GM12878 (cell line): Measurements from ENCODE around the gene ZNF121. TPM values are rescaled to one million over a fixed set of nuclear protein-coding genes. Genes with fewer than 3 reads are reported as not detected.

Experiments
- ATAC-seq: fragments of 200-7000 bp; cut with Tn5 transposase; 3 replicates; pipeline ENCODE4 v1.9.1; 2020; ENCODE audit warnings: mild to moderate bottlenecking, moderate library complexity
- BruUV-seq: library from RNA; stranded (reverse); fragments of 400-500 nt; replicated peaks from 2 replicates; lab custom pipeline; 2021; lab: Mats Ljungman, UMichigan
- CTCF ChIA-PET: fragments of 300-600 bp; sonication (Branson Sonifier 250); formaldehyde crosslinking; extraction: SDS; loops from one replicate; lab custom pipeline; 2021; ENCODE audit warnings: inconsistent platforms; lab: Yijun Ruan, JAX
- POLR2A ChIA-PET: fragments of 350-600 bp; formaldehyde crosslinking; extraction: SDS; loops from one replicate; lab custom pipeline; 2021; ENCODE audit warnings: inconsistent platforms; lab: Charles Lee
- RAD21 ChIA-PET: fragments of 300-600 bp; sonication (Branson Sonifier 250); formaldehyde crosslinking; loops from one replicate; lab custom pipeline; 2023; ENCODE audit warnings: antibody characterized with exemption; ENCODE audit not compliant: unreplicated experiment; lab: Charles Lee
- SMC1A ChIA-PET: fragments of 300-600 bp; sonication (Branson Sonifier 250); formaldehyde crosslinking; loops from one replicate; lab custom pipeline; 2023; ENCODE audit not compliant: unreplicated experiment, uncharacterized antibody; lab: Charles Lee
- DNase-seq: peaks from one replicate; pipeline ENCODE4 v3.0.0-alpha.2; 2011; ENCODE audit warnings: low read depth, low spot score
- FAIRE-seq: peaks from 3 replicates; lab custom pipeline; 2011; peaks lifted over from hg19 to GRCh38; lab: Jason Lieb, UNC
- H2AFZ ChIP-seq: 2 replicates; pipeline ENCODE4 v1.6.0; 2011; ENCODE audit warnings: low read depth, low read length, control low read depth; ENCODE audit not compliant: control insufficient read depth
- H3K27ac ChIP-seq: 2 replicates; pipeline ENCODE4 v1.5.1; 2011; ENCODE audit warnings: control low read depth; ENCODE audit not compliant: control insufficient read depth, insufficient read depth
- H3K27me3 ChIP-seq, 2 experiments: replicated peaks in 1 of 2; 2 replicates each; pipeline versions ENCODE4 v1.6.0 to v1.6.1; 2011; ENCODE audit warnings: low read length in 1 of 2; ENCODE audit not compliant: control insufficient read depth in 2 of 2, insufficient read depth in 2 of 2
- H3K36me3 ChIP-seq, 2 experiments: 2 replicates each; pipeline ENCODE4 v1.5.1; 2011; ENCODE audit warnings: low read length in 1 of 2; ENCODE audit not compliant: control insufficient read depth in 2 of 2, insufficient read depth in 2 of 2
- H3K4me1 ChIP-seq: 2 replicates; pipeline ENCODE4 v1.6.1; 2011; ENCODE audit warnings: mild to moderate bottlenecking, low read length, moderate library complexity, mixed read lengths; ENCODE audit not compliant: control insufficient read depth, insufficient read depth
- H3K4me2 ChIP-seq: 2 replicates; pipeline ENCODE4 v1.6.0; 2011; ENCODE audit warnings: control low read depth; ENCODE audit not compliant: control insufficient read depth, insufficient read depth
- H3K4me3 ChIP-seq: fragments of 200-600 bp; sonication (generic); 2 replicates; pipeline ENCODE4 v1.5.1; 2016
- H3K79me2 ChIP-seq: 2 replicates; pipeline ENCODE4 v1.6.0; 2011; ENCODE audit warnings: low read length; ENCODE audit not compliant: control insufficient read depth, insufficient read depth
- H3K9ac ChIP-seq: 2 replicates; pipeline ENCODE4 v1.8.0; 2011; ENCODE audit warnings: low read length, control low read depth, mixed read lengths; ENCODE audit not compliant: control insufficient read depth, insufficient read depth
- H3K9me3 ChIP-seq: replicated peaks from 3 replicates; pipeline ENCODE4 v1.5.1; 2011; ENCODE audit warnings: mild to moderate bottlenecking, low read length; ENCODE audit not compliant: control insufficient read depth, insufficient read depth
- H4K20me1 ChIP-seq: 2 replicates; pipeline ENCODE4 v1.6.0; 2011; ENCODE audit not compliant: control insufficient read depth, insufficient read depth
- ATF2 ChIP-seq: IDR thresholded peaks from 2 replicates; pipeline ENCODE4 v1.6.1; 2012; ENCODE audit warnings: low read length, inconsistent platforms
- BRCA1 ChIP-seq: IDR thresholded peaks from 2 replicates; pipeline ENCODE4 v1.6.1; 2011; ENCODE audit warnings: low read depth, low read length, improper control_type of control experiment
- CBX5 ChIP-seq: sonication (generic); IDR thresholded peaks from 2 replicates; pipeline ENCODE4 v1.6.1; 2016; ENCODE audit warnings: low read depth, moderate library complexity, mild to moderate bottlenecking, inconsistent platforms
- E2F4 ChIP-seq: IDR thresholded peaks from 2 replicates; pipeline ENCODE4 v1.6.1; 2012; ENCODE audit warnings: low read depth, low read length, improper control_type of control experiment
- EGR1 ChIP-seq, 2 experiments: IDR thresholded peaks; 1 replicate in 1 of 2; 2 replicates in 1 of 2; pipeline ENCODE4 v1.6.1; 2011 to 2012; ENCODE audit warnings: low read depth in 2 of 2, low read length in 2 of 2, borderline replicate concordance in 1 of 2, mild to moderate bottlenecking in 1 of 2, moderate library complexity in 1 of 2
- FOS ChIP-seq: IDR thresholded peaks from 3 replicates; pipeline ENCODE4 v1.6.1; 2011; ENCODE audit warnings: borderline replicate concordance; ENCODE audit not compliant: insufficient read length; ENCODE audit errors: extremely low read depth
- KLF5 ChIP-seq: fragments of 450-650 bp; IDR thresholded peaks from 2 replicates; pipeline ENCODE4 v1.6.1; 2014; ENCODE audit warnings: mild to moderate bottlenecking; ENCODE audit not compliant: partially characterized antibody
- NFIC ChIP-seq: IDR thresholded peaks from 2 replicates; pipeline ENCODE4 v1.6.1; 2012; ENCODE audit warnings: low read depth, mild to moderate bottlenecking, inconsistent platforms, low read length, moderate library complexity
- PRDM15 ChIP-seq: fragments of 450-650 bp; formaldehyde crosslinking; IDR thresholded peaks from 2 replicates; pipeline ENCODE4 v1.4.0; 2020; ENCODE audit warnings: mild to moderate bottlenecking, moderate library complexity
- SIX5 ChIP-seq: IDR thresholded peaks from 2 replicates; pipeline ENCODE4 v1.6.1; 2011; ENCODE audit warnings: mild to moderate bottlenecking, low read depth, low read length, moderate library complexity; ENCODE audit not compliant: severe bottlenecking
- ZBTB11 ChIP-seq: fragments of 450-650 bp; formaldehyde crosslinking; IDR thresholded peaks from 2 replicates; pipeline ENCODE4 v1.5.0; 2022; ENCODE audit warnings: mild to moderate bottlenecking, missing genetic modification characterization
- WGBS: methylation state at CpG from one replicate; pipeline ENCODE4 v1.1.6; 2016; ENCODE audit warnings: low lambda C conversion rate; ENCODE audit not compliant: insufficient replicate concordance, insufficient coverage; ENCODE audit errors: missing lambda C conversion rate; 5-methylcytosine and 5-hydroxymethylcytosine counted together
- in situ Hi-C: fragments of 300-500 bp; cut with MboI; formaldehyde crosslinking; loops from 9 replicates; pipeline ENCODE4 v1.14.3; 2018; ENCODE audit warnings: mixed read lengths
- intact Hi-C: fragments of 100-400 bp; cut with micrococcal nuclease; formaldehyde crosslinking; loops from one replicate; pipeline ENCODE4 v1.14.2; 2022; ENCODE audit not compliant: unreplicated experiment
- polyA plus RNA-seq, 11 experiments: library from polyadenylated mRNA; depleted of rRNA in 4 of 11; unstranded in 6 of 11; stranded (reverse) in 5 of 11; fragments of >200 nt; fragmentation: Nextera tagmentation in 4 of 11; fragmentation: Illumina TruSeq in 1 of 11; extraction: Ambion mirVana in 4 of 11; extraction: Trizol in 1 of 11; gene quantifications; 1 replicate in 1 of 11; 2 replicates in 10 of 11; pipeline versions ENCODE4 v1.2.1 to v1.2.3, GENCODE V29; 2011 to 2016; ENCODE audit warnings: inconsistent platforms in 2 of 11, missing spikeins in 2 of 11, low read depth in 1 of 11
- total RNA-seq, 4 experiments: library from RNA; depleted of rRNA in 3 of 4; stranded (reverse); fragments of >200 nt in 3 of 4; fragmentation: Illumina TruSeq in 1 of 4; extraction: Trizol in 1 of 4; gene quantifications; 2 replicates each; pipeline versions ENCODE4 v1.2.1 to v1.2.3, GENCODE V29; 2013 to 2021

Gene ZNF121
- total and polyA plus RNA-seq, 10 of the 15 experiments (the other 5 are each of a cell fraction or from before 2014, with no cell fraction given): 4.8 to 75.0 (median 17.7) TPM

- TF ChIP-seq PRDM15 (CRISPR knock-in tag) (no peak), KLF5 (peak; percentile 89), NFIC (no peak), SIX5 (no peak)
These were observed 55.5 kb downstream of the ZNF121 start (continued) for GRCh38 chr19:9528757-9529336.

GRCh38 chr19:9523885-9524474, 60.3 kb downstream of the ZNF121 start:
- in situ Hi-C loops (no loop called here), intact Hi-C loops (no loop called here)
- DNase-seq (no peak), FAIRE-seq (no peak), ATAC-seq (no peak)
- Histone ChIP-seq H2AFZ (no peak overlapping the region), H4K20me1 (no peaks in the 10 kb centered on the region), H3K9me3 (peaks cover 26% of the 10 kb centered on the region), H3K36me3 (peaks cover under 1 to 1% of the 10 kb centered on the region in 2 experiments; a peak in 1 of 4 replicates), H3K4me3 (no peak overlapping the region), H3K9ac (no peak overlapping the region), H3K4me1 (no peaks in the 10 kb centered on the region), H3K27me3 (no peaks in the 10 kb centered on the region), H3K4me2 (no peak overlapping the region), H3K79me2 (no peaks in the 10 kb centered on the region), H3K27ac (no peak overlapping the region)
- SMC1A ChIA-PET: no interaction called here
- no TSS peak for BruUV-seq
- CTCF ChIA-PET: no interaction called here
- RAD21 ChIA-PET: no interaction called here
- POLR2A ChIA-PET: no interaction called here
- WGBS: 93% methylated on average over 1 of the region's 1 CpG
- TF ChIP-seq EGR1 (IDR thresholded peaks at IDR 0.05; ENCODE audit: borderline replicate concordance in 1 of 2, low read depth in 2 of 2, low read length in 2 of 2) (no peak), CBX5 (peak; percentile 70; the same call in 1 of the 2 replicates), ATF2 (no peak), E2F4 (no peak), FOS (no peak), ZBTB11 (CRISPR knock-in tag) (no peak), KLF5 (peak; percentile 68), BRCA1 (no peak)
